ENCODE results near the gene MYBPC2. TPM values are rescaled to one million over a fixed set of nuclear protein-coding genes. Genes with fewer than 3 reads are reported as not detected.

The MYBPC2 gene
- total and polyA plus RNA-seq, 12 donors, result 0.01 to 0.35 (median 0.13) TPM; not detected in 9

GRCh38 chr19:50406829-50407228 lies 25.9 kb upstream of the MYBPC2 start:
- no peak for DNase-seq
- Histone ChIP-seq H3K4me3 (no peak overlapping the region), H3K4me1 (no peaks in the 10 kb centered on the region), H3K27ac (no peak overlapping the region), H3K27me3 (no peaks in the 10 kb centered on the region), H3K9me3 (no peaks in the 10 kb centered on the region), H3K36me3 (peaks cover 0 to 73% (median 0%) of the 10 kb centered on the region in 9 donors)
- intact Hi-C loops (cut with DNase I), result no loop called here
- TF ChIP-seq CTCF (IDR thresholded peaks at IDR 0.05), result no peak
- ATAC-seq, result no peak
- 94 to 97% methylated on average over 19 of the region's 19 CpGs for WGBS, 2 donors

GRCh38 chr19:50409347-50409746 lies 23.3 kb upstream of the MYBPC2 start:
- TF ChIP-seq CTCF (IDR thresholded peaks at IDR 0.05), result no peak
- Histone ChIP-seq H3K36me3 (peaks cover 0 to 56% (median 0%) of the 10 kb centered on the region in 9 donors), H3K9me3 (peaks cover 0 to 6% (median 0%) of the 10 kb centered on the region in 11 donors), H3K4me3 (no peak overlapping the region), H3K27ac (no peak overlapping the region), H3K4me1 (no peaks in the 10 kb centered on the region), H3K27me3 (no peaks in the 10 kb centered on the region)
- intact Hi-C loops (cut with DNase I), result no loop called here
- ATAC-seq, result no peak
- DNase-seq, result no peak
- WGBS, 2 donors, result 95 to 96% methylated on average over 17 of the region's 17 CpGs

GRCh38 chr19:50410109-50410508 lies 22.6 kb upstream of the MYBPC2 start:
- Histone ChIP-seq H3K27ac (no peak overlapping the region), H3K9me3 (peaks cover 0 to 6% (median 0%) of the 10 kb centered on the region in 11 donors), H3K27me3 (no peaks in the 10 kb centered on the region), H3K36me3 (peaks cover 0 to 50% (median 0%) of the 10 kb centered on the region in 9 donors), H3K4me1 (peaks cover 0 to 6% (median 0%) of the 10 kb centered on the region in 9 donors), H3K4me3 (no peak overlapping the region)
- DNase-seq, result no peak
- no peak for ATAC-seq
- intact Hi-C loops (cut with DNase I), result loop anchor here in 3 of 10 donors (5.0 kb wide), 2 partner anchors 38 to 43 kb away; partner anchors contain the start of gene NAPSA (in 2 of the 3)
- TF ChIP-seq CTCF (IDR thresholded peaks at IDR 0.05), result no peak
- 84 to 89% methylated on average over 10 of the region's 10 CpGs for WGBS, 2 donors

- 97 to 100% methylated on average over 2 of the region's 2 CpGs for WGBS, 2 donors
- H3K36me3 ChIP-seq, result peaks cover 0 to 29% (median 0%) of the 10 kb centered on the region in 9 donors
- DNase-seq (no peak), ATAC-seq (no peak)
- no peak overlapping the region for H3K27ac ChIP-seq
- H3K9me3 ChIP-seq, result peaks cover 0 to 6% (median 0%) of the 10 kb centered on the region in 11 donors
- peaks cover 0 to 6% (median 2%) of the 10 kb centered on the region in 7 donors for H3K27me3 ChIP-seq
- intact Hi-C loops (cut with DNase I), result loop anchor here in 3 of 10 donors (5.0 kb wide), 2 partner anchors 40 to 45 kb away; partner anchors contain the start of gene NAPSA (in 2 of the 3)
- H3K4me3 ChIP-seq, result no peak overlapping the region
- peaks cover 0 to 13% (median 0%) of the 10 kb centered on the region in 9 donors for H3K4me1 ChIP-seq
- TF ChIP-seq CTCF (IDR thresholded peaks at IDR 0.05), result no peak
Observed at GRCh38 chr19:50412419-50412818, 20.3 kb upstream of the MYBPC2 start.
